Neural cell (in vitro differentiated cells): Measurements from ENCODE around the gene BCAS1. TPM values are rescaled to one million over a fixed set of nuclear protein-coding genes. Genes with fewer than 3 reads are reported as not detected.

Source experiments
- H2AFZ ChIP-seq: fragments of 200-600, 300-800 bp; sonication (generic), shearing (Covaris generic); 2 replicates; pipeline ENCODE4 v1.6.0; 2014; ENCODE audit warnings: low read depth, mild to moderate bottlenecking, antibody characterized with exemption, low read length, moderate library complexity
- H3F3A ChIP-seq: fragments of 200-600 bp; shearing (Covaris generic); 2 replicates; pipeline ENCODE4 v1.6.1; 2016; ENCODE audit warnings: mild to moderate bottlenecking, moderate library complexity, mixed read lengths, antibody characterized with exemption, low read length; ENCODE audit not compliant: insufficient read depth, poor library complexity, severe bottlenecking
- H3K27ac ChIP-seq: fragments of 200-600, 300-800 bp; sonication (generic), shearing (Covaris generic); 2 replicates; pipeline ENCODE4 v1.5.1; 2014; ENCODE audit warnings: mild to moderate bottlenecking, low read length, moderate library complexity
- H3K27me3 ChIP-seq: fragments of 300-800, 200-600 bp; sonication (generic), shearing (Covaris generic); 2 replicates; pipeline ENCODE4 v1.6.0; 2014; ENCODE audit warnings: mild to moderate bottlenecking, low read depth, low read length, moderate library complexity; ENCODE audit not compliant: insufficient read depth
- H3K36me3 ChIP-seq: fragments of 300-800, 200-600 bp; sonication (generic), shearing (Covaris generic); 2 replicates; pipeline ENCODE4 v1.5.1; 2014; ENCODE audit warnings: mild to moderate bottlenecking, antibody characterized with exemption, low read length, moderate library complexity; ENCODE audit not compliant: insufficient read depth
- H3K4me2 ChIP-seq: fragments of 300-800, 200-600 bp; sonication (generic), shearing (Covaris generic); 2 replicates; pipeline ENCODE4 v1.6.0; 2014; ENCODE audit warnings: mild to moderate bottlenecking, low read length
- H3K4me3 ChIP-seq: fragments of 300-800, 200-600 bp; sonication (generic), shearing (Covaris generic); 2 replicates; pipeline ENCODE4 v1.5.1; 2014; ENCODE audit warnings: mild to moderate bottlenecking, low read length, moderate library complexity
- H3K79me2 ChIP-seq: fragments of 200-600 bp; shearing (Covaris generic); replicated peaks from 2 replicates; pipeline ENCODE4 v1.6.0; 2014; ENCODE audit warnings: mild to moderate bottlenecking, low read length, moderate library complexity; ENCODE audit not compliant: insufficient read depth
- H3K9ac ChIP-seq: fragments of 300-800, 200-600 bp; sonication (generic), shearing (Covaris generic); 2 replicates; pipeline ENCODE4 v1.6.1; 2016; ENCODE audit warnings: mild to moderate bottlenecking, low read length, mixed read lengths
- H3K9me2 ChIP-seq: fragments of 200-600 bp; shearing (Covaris generic); 2 replicates; pipeline ENCODE4 v1.6.1; 2016; ENCODE audit warnings: mild to moderate bottlenecking, low read length, mixed read lengths; ENCODE audit not compliant: insufficient read depth
- H3K9me3 ChIP-seq: fragments of 200-600, 300-800 bp; sonication (generic), shearing (Covaris generic); 2 replicates; pipeline ENCODE4 v1.6.1; 2016; ENCODE audit warnings: mild to moderate bottlenecking, mixed run types, low read length, moderate library complexity, mixed read lengths
- H4K20me1 ChIP-seq: fragments of 200-600 bp; shearing (Covaris generic); 2 replicates; pipeline ENCODE4 v1.6.1; 2016; ENCODE audit warnings: mild to moderate bottlenecking, mixed run types; ENCODE audit not compliant: insufficient read depth
- EP300 ChIP-seq: fragments of 450-650 bp; conservative IDR thresholded peaks from 2 replicates; pipeline ENCODE4 v1.6.1; 2014; ENCODE audit warnings: antibody characterized with exemption, mild to moderate bottlenecking, moderate library complexity; ENCODE audit not compliant: poor library complexity, severe bottlenecking
- EZH2 ChIP-seq: fragments of 200-600, 300-800 bp; shearing (Covaris generic), sonication (generic); IDR thresholded peaks from 2 replicates; pipeline ENCODE4 v1.6.1; 2014; ENCODE audit warnings: antibody characterized with exemption, low read length, borderline replicate concordance, mild to moderate bottlenecking; ENCODE audit not compliant: insufficient read depth, poor library complexity, severe bottlenecking
- MXI1 ChIP-seq: fragments of 450-650 bp; conservative IDR thresholded peaks from 2 replicates; pipeline ENCODE4 v1.6.1; 2014; ENCODE audit warnings: antibody characterized with exemption, mild to moderate bottlenecking; ENCODE audit not compliant: poor library complexity, severe bottlenecking
- POLR2AphosphoS5 ChIP-seq: IDR thresholded peaks from 2 replicates; pipeline ENCODE4 v1.6.1; 2012
- RAD21 ChIP-seq: fragments of 450-650 bp; conservative IDR thresholded peaks from 2 replicates; pipeline ENCODE4 v1.6.1; 2014; ENCODE audit warnings: antibody characterized with exemption, mild to moderate bottlenecking, moderate library complexity
- SMC3 ChIP-seq: fragments of 450-650 bp; conservative IDR thresholded peaks from 2 replicates; pipeline ENCODE4 v1.6.1; 2014; ENCODE audit warnings: antibody characterized with exemption, mild to moderate bottlenecking, moderate library complexity; ENCODE audit not compliant: poor library complexity
- TAF1 ChIP-seq: IDR thresholded peaks from 2 replicates; pipeline ENCODE4 v1.6.1; 2012; ENCODE audit warnings: low read depth
- polyA plus RNA-seq: library from polyadenylated mRNA; depleted of rRNA; stranded (reverse); fragments of >200 nt; gene quantifications from 2 replicates; pipeline ENCODE4 v1.2.3, GENCODE V29; 2014
- TF ChIP-seq, protein P1 (sequence below): fragments of 450-650 bp; IDR thresholded peaks from 2 replicates; pipeline ENCODE4 v1.5.1; 2014; ENCODE audit warnings: antibody characterized with exemption, mild to moderate bottlenecking, moderate library complexity; ENCODE audit not compliant: poor library complexity, severe bottlenecking
- TF ChIP-seq, protein P2 (sequence below): IDR thresholded peaks from 2 replicates; pipeline ENCODE4 v1.6.1; 2012; ENCODE audit warnings: borderline replicate concordance

Gene BCAS1
- polyA plus RNA-seq, 1 donor from 2014 or later, result not detected

DNA sequence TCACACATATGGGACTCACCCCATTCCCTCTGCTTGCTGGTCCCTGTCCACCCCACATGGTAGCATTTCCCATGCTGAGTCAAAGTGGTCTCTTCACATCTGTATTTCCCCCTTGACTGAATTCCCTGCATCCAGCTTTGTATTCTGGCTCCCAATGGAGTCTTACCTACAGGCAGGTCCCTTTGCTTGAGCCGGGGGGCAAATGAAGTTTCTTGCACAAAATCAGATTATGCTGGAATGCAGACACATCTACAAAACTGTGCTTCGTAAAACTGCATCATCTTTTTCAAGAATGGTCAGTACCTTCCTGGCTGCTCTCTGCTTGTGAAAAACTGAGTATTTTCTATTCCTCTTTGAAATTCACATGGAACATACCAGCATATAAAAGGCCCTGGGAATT is 32.1 kb upstream of the BCAS1 start:
- no peaks in the 10 kb centered on the region for H3K9me2 ChIP-seq
- TF ChIP-seq, protein P1, sequence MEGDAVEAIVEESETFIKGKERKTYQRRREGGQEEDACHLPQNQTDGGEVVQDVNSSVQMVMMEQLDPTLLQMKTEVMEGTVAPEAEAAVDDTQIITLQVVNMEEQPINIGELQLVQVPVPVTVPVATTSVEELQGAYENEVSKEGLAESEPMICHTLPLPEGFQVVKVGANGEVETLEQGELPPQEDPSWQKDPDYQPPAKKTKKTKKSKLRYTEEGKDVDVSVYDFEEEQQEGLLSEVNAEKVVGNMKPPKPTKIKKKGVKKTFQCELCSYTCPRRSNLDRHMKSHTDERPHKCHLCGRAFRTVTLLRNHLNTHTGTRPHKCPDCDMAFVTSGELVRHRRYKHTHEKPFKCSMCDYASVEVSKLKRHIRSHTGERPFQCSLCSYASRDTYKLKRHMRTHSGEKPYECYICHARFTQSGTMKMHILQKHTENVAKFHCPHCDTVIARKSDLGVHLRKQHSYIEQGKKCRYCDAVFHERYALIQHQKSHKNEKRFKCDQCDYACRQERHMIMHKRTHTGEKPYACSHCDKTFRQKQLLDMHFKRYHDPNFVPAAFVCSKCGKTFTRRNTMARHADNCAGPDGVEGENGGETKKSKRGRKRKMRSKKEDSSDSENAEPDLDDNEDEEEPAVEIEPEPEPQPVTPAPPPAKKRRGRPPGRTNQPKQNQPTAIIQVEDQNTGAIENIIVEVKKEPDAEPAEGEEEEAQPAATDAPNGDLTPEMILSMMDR, result no peak
- no peak for TF ChIP-seq TAF1
- TF ChIP-seq, protein P2, sequence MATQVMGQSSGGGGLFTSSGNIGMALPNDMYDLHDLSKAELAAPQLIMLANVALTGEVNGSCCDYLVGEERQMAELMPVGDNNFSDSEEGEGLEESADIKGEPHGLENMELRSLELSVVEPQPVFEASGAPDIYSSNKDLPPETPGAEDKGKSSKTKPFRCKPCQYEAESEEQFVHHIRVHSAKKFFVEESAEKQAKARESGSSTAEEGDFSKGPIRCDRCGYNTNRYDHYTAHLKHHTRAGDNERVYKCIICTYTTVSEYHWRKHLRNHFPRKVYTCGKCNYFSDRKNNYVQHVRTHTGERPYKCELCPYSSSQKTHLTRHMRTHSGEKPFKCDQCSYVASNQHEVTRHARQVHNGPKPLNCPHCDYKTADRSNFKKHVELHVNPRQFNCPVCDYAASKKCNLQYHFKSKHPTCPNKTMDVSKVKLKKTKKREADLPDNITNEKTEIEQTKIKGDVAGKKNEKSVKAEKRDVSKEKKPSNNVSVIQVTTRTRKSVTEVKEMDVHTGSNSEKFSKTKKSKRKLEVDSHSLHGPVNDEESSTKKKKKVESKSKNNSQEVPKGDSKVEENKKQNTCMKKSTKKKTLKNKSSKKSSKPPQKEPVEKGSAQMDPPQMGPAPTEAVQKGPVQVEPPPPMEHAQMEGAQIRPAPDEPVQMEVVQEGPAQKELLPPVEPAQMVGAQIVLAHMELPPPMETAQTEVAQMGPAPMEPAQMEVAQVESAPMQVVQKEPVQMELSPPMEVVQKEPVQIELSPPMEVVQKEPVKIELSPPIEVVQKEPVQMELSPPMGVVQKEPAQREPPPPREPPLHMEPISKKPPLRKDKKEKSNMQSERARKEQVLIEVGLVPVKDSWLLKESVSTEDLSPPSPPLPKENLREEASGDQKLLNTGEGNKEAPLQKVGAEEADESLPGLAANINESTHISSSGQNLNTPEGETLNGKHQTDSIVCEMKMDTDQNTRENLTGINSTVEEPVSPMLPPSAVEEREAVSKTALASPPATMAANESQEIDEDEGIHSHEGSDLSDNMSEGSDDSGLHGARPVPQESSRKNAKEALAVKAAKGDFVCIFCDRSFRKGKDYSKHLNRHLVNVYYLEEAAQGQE, result no peak
- no peaks in the 10 kb centered on the region for H3K9me3 ChIP-seq
- H3K27me3 ChIP-seq, result no peaks in the 10 kb centered on the region
- no peak overlapping the region for H3K9ac ChIP-seq
- no peaks in the 10 kb centered on the region for H3K36me3 ChIP-seq
- H2AFZ ChIP-seq, result no peak overlapping the region
- no peaks in the 10 kb centered on the region for H3K79me2 ChIP-seq
- H3F3A ChIP-seq, result no peaks in the 10 kb centered on the region
- no peaks in the 10 kb centered on the region for H4K20me1 ChIP-seq
- no peak overlapping the region for H3K27ac ChIP-seq
- no peak overlapping the region for H3K4me2 ChIP-seq
- H3K4me3 ChIP-seq, result no peak overlapping the region

DNA sequence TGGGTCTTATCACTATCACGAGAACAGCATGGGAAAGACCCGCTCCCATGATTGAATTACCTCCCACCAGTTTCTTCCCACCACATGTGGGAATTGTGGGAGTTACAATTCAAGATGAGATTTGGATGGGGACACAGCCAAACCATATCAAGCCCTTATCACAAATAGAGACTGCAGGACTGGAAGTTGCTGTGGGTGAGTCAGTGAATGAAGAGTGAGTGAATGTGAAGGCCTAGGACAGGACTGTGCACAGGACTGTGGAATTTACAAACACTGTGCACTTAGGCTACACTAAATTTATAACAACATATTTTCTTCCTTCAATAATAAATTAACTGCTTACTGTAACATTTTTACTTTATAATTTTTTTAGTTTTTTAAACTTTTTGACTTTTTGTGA is 30.2 kb upstream of the BCAS1 start:
- no peaks in the 10 kb centered on the region for H3K79me2 ChIP-seq
- TF ChIP-seq, protein P2, result no peak
- TF ChIP-seq EP300 (no peak), EZH2 (no peak), POLR2AphosphoS5 (no peak), RAD21 (no peak), MXI1 (no peak), TAF1 (no peak), SMC3 (no peak)
- TF ChIP-seq, protein P1, result no peak
- H4K20me1 ChIP-seq, result no peaks in the 10 kb centered on the region
- no peak overlapping the region for H3K4me3 ChIP-seq
- H3K9ac ChIP-seq, result no peak overlapping the region
- H3K9me3 ChIP-seq, result no peaks in the 10 kb centered on the region
- no peak overlapping the region for H2AFZ ChIP-seq
- H3K9me2 ChIP-seq, result no peaks in the 10 kb centered on the region
- no peaks in the 10 kb centered on the region for H3F3A ChIP-seq
- H3K36me3 ChIP-seq, result no peaks in the 10 kb centered on the region
- H3K4me2 ChIP-seq, result no peak overlapping the region
- no peaks in the 10 kb centered on the region for H3K27me3 ChIP-seq
- no peak overlapping the region for H3K27ac ChIP-seq
